SK-N-SH treated with all-trans-retinoic acid at 6 μM for 48 hours (cell line): ENCODE results near the gene IL5.

Source experiments
- ATAC-seq: fragments of 200-7000 bp; cut with Tn5 transposase; 3 replicates; pipeline ENCODE4 v1.9.1; 2020; ENCODE audit warnings: mild to moderate bottlenecking, moderate library complexity
- ARNTL ChIP-seq: fragments of 450-650 bp; formaldehyde crosslinking; IDR thresholded peaks from 2 replicates; pipeline ENCODE4 v1.5.0; 2020; ENCODE audit warnings: low read depth, mild to moderate bottlenecking, moderate library complexity, borderline replicate concordance
- BACH2 ChIP-seq: fragments of 250-450 bp; sonication (Bioruptor Pico); IDR thresholded peaks from 2 replicates; pipeline ENCODE4 v1.9.0; 2021; ENCODE audit warnings: mild to moderate bottlenecking, borderline replicate concordance
- CREB5 ChIP-seq: fragments of 250-450 bp; sonication (Bioruptor Pico); IDR thresholded peaks from 2 replicates; pipeline ENCODE4 v1.5.1; 2020; ENCODE audit warnings: low read depth, mild to moderate bottlenecking, moderate library complexity
- CSDC2 ChIP-seq: fragments of 250-450 bp; sonication (Bioruptor Pico); IDR thresholded peaks from 2 replicates; pipeline ENCODE4 v1.5.0; 2020; ENCODE audit warnings: mild to moderate bottlenecking, moderate library complexity
- CSRNP3 ChIP-seq: fragments of 250-450 bp; sonication (Bioruptor Pico); IDR thresholded peaks from 2 replicates; pipeline ENCODE4 v1.5.1; 2021; ENCODE audit warnings: mild to moderate bottlenecking, moderate library complexity
- GLIS3 ChIP-seq: fragments of 250-450 bp; sonication (Bioruptor Pico); IDR thresholded peaks from 2 replicates; pipeline ENCODE4 v1.5.0; 2020; ENCODE audit warnings: mild to moderate bottlenecking, moderate library complexity
- ISL1 ChIP-seq: fragments of 250-450 bp; sonication (Bioruptor Pico); IDR thresholded peaks from 2 replicates; pipeline ENCODE4 v2.1.2; 2022; ENCODE audit warnings: mild to moderate bottlenecking, moderate library complexity
- OSR1 ChIP-seq: fragments of 250-450 bp; sonication (Bioruptor Pico); IDR thresholded peaks from 2 replicates; pipeline ENCODE4 v1.8.0; 2022; ENCODE audit warnings: moderate library complexity, mild to moderate bottlenecking, inconsistent platforms
- PATZ1 ChIP-seq: fragments of 250-450 bp; sonication (Bioruptor Pico); IDR thresholded peaks from 2 replicates; pipeline ENCODE4 v1.8.0; 2020; ENCODE audit warnings: mild to moderate bottlenecking, moderate library complexity, borderline replicate concordance
- POU6F1 ChIP-seq: fragments of 250-450 bp; sonication (Bioruptor Pico); IDR thresholded peaks from 2 replicates; pipeline ENCODE4 v1.8.0; 2021; ENCODE audit warnings: low read depth, mild to moderate bottlenecking, moderate library complexity, borderline replicate concordance
- RARB ChIP-seq: fragments of 250-450 bp; sonication (Bioruptor Pico); IDR thresholded peaks from 2 replicates; pipeline ENCODE4 v1.8.0; 2021; ENCODE audit warnings: mild to moderate bottlenecking, moderate library complexity
- SNAI2 ChIP-seq: fragments of 250-450 bp; sonication (Bioruptor Pico); IDR thresholded peaks from 2 replicates; pipeline ENCODE4 v1.5.0; 2020; ENCODE audit warnings: mild to moderate bottlenecking, moderate library complexity
- TSHZ2 ChIP-seq: fragments of 250-450 bp; sonication (Bioruptor Pico); IDR thresholded peaks from 2 replicates; pipeline ENCODE4 v1.5.0; 2020; ENCODE audit warnings: mild to moderate bottlenecking, moderate library complexity
- ZFP30 ChIP-seq: fragments of 450-650 bp; formaldehyde crosslinking; IDR thresholded peaks from 2 replicates; pipeline ENCODE4 v1.5.0; 2022; ENCODE audit warnings: mild to moderate bottlenecking, moderate library complexity
- ZNF565 ChIP-seq: fragments of 450-650 bp; formaldehyde crosslinking; conservative IDR thresholded peaks from 2 replicates; pipeline ENCODE4 v1.5.0; 2020; ENCODE audit warnings: low read depth, mild to moderate bottlenecking, moderate library complexity
- ZNF70 ChIP-seq: fragments of 450-650 bp; formaldehyde crosslinking; IDR thresholded peaks from 2 replicates; pipeline ENCODE4 v1.5.0; 2020; ENCODE audit warnings: mild to moderate bottlenecking, moderate library complexity

The IL5 gene

GRCh38 chr5:132559383-132560060 is 16.2 kb upstream of the IL5 start:
- TF ChIP-seq GLIS3 (no peak), CSRNP3 (no peak), OSR1 (CRISPR knock-in tag) (no peak), TSHZ2 (CRISPR knock-in tag) (no peak)
- TF ChIP-seq, all 23 proteins: peak for 0

GRCh38 chr5:132557478-132558172 is 14.3 kb upstream of the IL5 start:
- no peak for TF ChIP-seq ARNTL (CRISPR knock-in tag)
- no peak for TF ChIP-seq TSHZ2 (CRISPR knock-in tag)
- no peak for TF ChIP-seq GLIS3
- TF ChIP-seq POU6F1 (CRISPR knock-in tag), result no peak
- TF ChIP-seq RARB, result no peak
- TF ChIP-seq PATZ1 (CRISPR knock-in tag), result no peak
- no peak for TF ChIP-seq ZNF70 (CRISPR knock-in tag)
- no peak for TF ChIP-seq ISL1 (CRISPR knock-in tag)
- no peak for TF ChIP-seq CSDC2 (CRISPR knock-in tag)
- no peak for TF ChIP-seq ZNF565 (CRISPR knock-in tag)
- no peak for TF ChIP-seq CREB5 (CRISPR knock-in tag)
- TF ChIP-seq CSRNP3, result no peak
- no peak for TF ChIP-seq ZFP30 (CRISPR knock-in tag)
- no peak for TF ChIP-seq OSR1 (CRISPR knock-in tag)
- no peak for TF ChIP-seq BACH2 (CRISPR knock-in tag)
- TF ChIP-seq SNAI2, result no peak
- peak; percentile 63 for ATAC-seq

More at GRCh38 chr5:132559383-132560060, 16.2 kb upstream of the IL5 start:
- no peak for ATAC-seq
